HepG2 (cell line): ENCODE results near the gene KCTD21. TPM values are rescaled to one million over a fixed set of nuclear protein-coding genes. Genes with fewer than 3 reads are reported as not detected.
A peak's percentile ranks its signal among the peaks of the same experiment; 100 is the strongest.

ENCODE experiments used
- BCL6 ChIP-seq: IDR thresholded peaks from 2 replicates; pipeline ENCODE4 v1.6.1; 2016; ENCODE audit warnings: missing genetic modification reagents, missing compliant biosample characterization
- ETV5 ChIP-seq: IDR thresholded peaks from 2 replicates; pipeline ENCODE4 v1.6.1; 2018; ENCODE audit warnings: missing biosample characterization, missing genetic modification reagents, inconsistent platforms, borderline replicate concordance
- GPN1 ChIP-seq: sonication (generic); formaldehyde crosslinking; IDR thresholded peaks from 2 replicates; pipeline ENCODE4 v1.5.1; 2020; ENCODE audit warnings: missing genetic modification reagents, borderline replicate concordance
- HNF4A ChIP-seq: sonication (generic); formaldehyde crosslinking; IDR thresholded peaks from 2 replicates; pipeline ENCODE4 v1.4.0; 2020; ENCODE audit warnings: missing genetic modification reagents
- HNF4G ChIP-seq, 2 experiments: sonication (generic) in 1 of 2; formaldehyde crosslinking in 1 of 2; IDR thresholded peaks; 2 replicates each; pipeline versions ENCODE4 v1.4.0 to v1.6.1; 2011 to 2020; ENCODE audit warnings: borderline replicate concordance in 2 of 2, low read depth in 2 of 2, mild to moderate bottlenecking in 2 of 2, low read length in 1 of 2, missing genetic modification reagents in 1 of 2, moderate library complexity in 1 of 2
- HOMEZ ChIP-seq: IDR thresholded peaks from 2 replicates; pipeline ENCODE4 v1.6.1; 2016; ENCODE audit warnings: low read depth
- KAT8 ChIP-seq: IDR thresholded peaks from 2 replicates; pipeline ENCODE4 v1.6.1; 2016; ENCODE audit warnings: missing genetic modification reagents, missing compliant biosample characterization
- KMT2B ChIP-seq: IDR thresholded peaks from 2 replicates; pipeline ENCODE4 v1.6.1; 2016; ENCODE audit warnings: missing genetic modification reagents, missing compliant biosample characterization
- MEF2D ChIP-seq: sonication (generic); formaldehyde crosslinking; IDR thresholded peaks from 2 replicates; pipeline ENCODE4 v1.5.1; 2020; ENCODE audit warnings: mild to moderate bottlenecking, missing genetic modification reagents
- NONO ChIP-seq, 2 experiments: fragments of 450-650 bp in 1 of 2; sonication (generic) in 1 of 2; formaldehyde crosslinking in 1 of 2; IDR thresholded peaks in 1 of 2; conservative IDR thresholded peaks in 1 of 2; 2 replicates each; pipeline versions ENCODE4 v1.6.1 to v1.8.0; 2017 to 2022; ENCODE audit warnings: mild to moderate bottlenecking in 1 of 2, missing genetic modification reagents in 1 of 2, moderate library complexity in 1 of 2
- NR2F1 ChIP-seq, 2 experiments: fragments of 450-650 bp in 1 of 2; formaldehyde crosslinking in 1 of 2; IDR thresholded peaks; 2 replicates each; pipeline versions ENCODE4 v1.5.0 to v1.6.1; 2016 to 2020; ENCODE audit warnings: mild to moderate bottlenecking in 1 of 2, missing compliant biosample characterization in 1 of 2, missing genetic modification reagents in 1 of 2, moderate library complexity in 1 of 2
- NR2F2 ChIP-seq: IDR thresholded peaks from 2 replicates; pipeline ENCODE4 v1.6.1; 2012; ENCODE audit warnings: low read depth, inconsistent platforms, borderline replicate concordance
- POGZ ChIP-seq: sonication (generic); formaldehyde crosslinking; IDR thresholded peaks from 2 replicates; pipeline ENCODE4 v1.4.0; 2020; ENCODE audit warnings: mild to moderate bottlenecking, missing genetic modification reagents
- POLR2A ChIP-seq, 2 experiments: IDR thresholded peaks; 2 replicates each; pipeline ENCODE4 v1.6.1; 2011; ENCODE audit warnings: low read depth in 2 of 2, low read length in 2 of 2, mild to moderate bottlenecking in 1 of 2, moderate library complexity in 1 of 2; ENCODE audit not compliant: insufficient read depth in 1 of 2
- PPARG ChIP-seq: conservative IDR thresholded peaks from 2 replicates; pipeline ENCODE4 v1.6.1; 2016; ENCODE audit warnings: missing biosample characterization, missing genetic modification reagents
- RAD21 ChIP-seq: fragments of 450-650 bp; formaldehyde crosslinking; IDR thresholded peaks from 2 replicates; pipeline ENCODE4 v1.5.0; 2020; ENCODE audit warnings: mild to moderate bottlenecking
- SMAD3 ChIP-seq: sonication (generic); formaldehyde crosslinking; IDR thresholded peaks from 2 replicates; pipeline ENCODE4 v1.4.0; 2020; ENCODE audit warnings: missing genetic modification reagents
- SNAPC2 ChIP-seq: sonication (generic); formaldehyde crosslinking; IDR thresholded peaks from 2 replicates; pipeline ENCODE4 v1.8.1; 2022; ENCODE audit warnings: mild to moderate bottlenecking, missing genetic modification reagents
- STAT6 ChIP-seq: sonication (generic); formaldehyde crosslinking; IDR thresholded peaks from 2 replicates; pipeline ENCODE4 v1.4.0; 2020; ENCODE audit warnings: missing genetic modification reagents, mild to moderate bottlenecking, borderline replicate concordance
- THAP11 ChIP-seq: IDR thresholded peaks from 2 replicates; pipeline ENCODE4 v1.6.1; 2016; ENCODE audit warnings: missing biosample characterization, missing genetic modification reagents
- ZBTB7A ChIP-seq: sonication (generic); formaldehyde crosslinking; IDR thresholded peaks from 2 replicates; pipeline ENCODE4 v1.8.0; 2022; ENCODE audit warnings: mild to moderate bottlenecking, missing genetic modification reagents
- ZGPAT ChIP-seq: IDR thresholded peaks from 2 replicates; pipeline ENCODE4 v1.6.1; 2016; ENCODE audit warnings: mild to moderate bottlenecking
- ZKSCAN8 ChIP-seq: IDR thresholded peaks from 2 replicates; pipeline ENCODE4 v1.6.1; 2016; ENCODE audit warnings: borderline replicate concordance, missing genetic modification reagents, missing compliant biosample characterization
- polyA plus RNA-seq, 8 experiments: library from polyadenylated mRNA; depleted of rRNA in 3 of 8; stranded (reverse) in 7 of 8; unstranded in 1 of 8; fragments of >200 nt; fragmentation: Illumina TruSeq in 4 of 8; extraction: Trizol in 4 of 8; gene quantifications; 2 replicates each; pipeline versions ENCODE4 v1.2.1 to v1.2.3, GENCODE V29; 2011 to 2016; ENCODE audit warnings: low read depth in 4 of 8, missing spikeins in 1 of 8, mixed read lengths in 1 of 8; ENCODE audit not compliant: insufficient read depth in 1 of 8
- total RNA-seq, 5 experiments: library from RNA; depleted of rRNA; stranded (reverse); fragments of >200 nt; fragmentation: Illumina TruSeq; extraction: Trizol; gene quantifications; 2 replicates each; pipeline ENCODE4 v1.2.3, GENCODE V29; 2016; ENCODE audit warnings: low read depth in 1 of 5

The KCTD21 gene
- total and polyA plus RNA-seq, 2 of the 13 experiments (the other 11 are each of a cell fraction or from before 2014, with no cell fraction given), result 3.1 to 13.5 TPM

- TF ChIP-seq PPARG (peak; percentile 78; the same call in 1 of the 2 replicates), NR2F2 (peak; percentile 34; the same call in 1 of the 2 replicates), KAT8 (peak; percentile 87), NONO (IDR thresholded peaks at IDR 0.05) (no peak), NONO (CRISPR knock-in tag; conservative IDR thresholded peaks at IDR 0.05) (peak; percentile 50; the same call in 1 of the 2 replicates), ZKSCAN8 (CRISPR knock-in tag) (peak; percentile 71; the same call in 1 of the 2 replicates), HNF4G (IDR thresholded peaks at IDR 0.05; ENCODE audit: borderline replicate concordance, low read depth, low read length) (peak; percentile 59), HNF4G (CRISPR knock-in tag; IDR thresholded peaks at IDR 0.05; ENCODE audit: borderline replicate concordance, low read depth) (peak; percentile 51; the same call in 1 of the 2 replicates), RAD21 (CRISPR knock-in tag) (peak; percentile 34; the same call in 1 of the 2 replicates), ZBTB7A (CRISPR knock-in tag) (0 out of 2 replicates have a peak, but pooled peaks have one; percentile 29), ETV5 (CRISPR knock-in tag) (peak; percentile 96), HOMEZ (CRISPR knock-in tag) (peak; percentile 67; the same call in 1 of the 2 replicates), HNF4A (CRISPR knock-in tag) (peak; percentile 92), MEF2D (CRISPR knock-in tag) (no peak), SMAD3 (CRISPR knock-in tag) (0 out of 2 replicates have a peak, but pooled peaks have one; percentile 54), ZGPAT (CRISPR knock-in tag) (peak; percentile 47), KMT2B (CRISPR knock-in tag) (peak; percentile 59; the same call in 1 of the 2 replicates), GPN1 (no peak), SNAPC2 (CRISPR knock-in tag) (no peak), NR2F1 (CRISPR knock-in tag; IDR thresholded peaks at IDR 0.05) (0 out of 4 replicates have a peak, but pooled peaks of 1 of the 2 experiments have one; percentile 14), POGZ (CRISPR knock-in tag) (peak; percentile 44; the same call in 1 of the 2 replicates), POLR2A (IDR thresholded peaks at IDR 0.05; ENCODE audit: insufficient read depth in 1 of 2, low read depth in 2 of 2, low read length in 2 of 2) (0 out of 4 replicates have a peak, but pooled peaks of 1 of the 2 experiments have one; percentile 18), BCL6 (CRISPR knock-in tag) (peak; percentile 84), THAP11 (CRISPR knock-in tag) (peak; percentile 81), STAT6 (CRISPR knock-in tag) (no peak)
Observed at GRCh38 chr11:78202733-78203167, 14.3 kb upstream of the KCTD21 start (continued).
